HepG2 (cell line): Measurements from ENCODE around the gene DAPK1. TPM values are rescaled to one million over a fixed set of nuclear protein-coding genes. Genes with fewer than 3 reads are reported as not detected.

ENCODE experiments used
- ATAC-seq: fragments of 200-7000 bp; cut with Tn5 transposase; 3 replicates; pipeline ENCODE4 v1.9.1; 2020; ENCODE audit warnings: mild to moderate bottlenecking, moderate library complexity
- BruUV-seq: library from RNA; stranded (reverse); fragments of 400-500 nt; replicated peaks from 2 replicates; lab custom pipeline; 2021; lab: Mats Ljungman, UMichigan
- CTCF ChIA-PET: fragments of 300-600 bp; formaldehyde crosslinking; extraction: SDS; loops from one replicate; lab custom pipeline; 2021; ENCODE audit warnings: low total read pairs, inconsistent platforms, low intra/inter-chr PET ratio; lab: Yijun Ruan, JAX
- POLR2A ChIA-PET: fragments of 350-600 bp; sonication (Branson Sonifier 250); formaldehyde crosslinking; loops from one replicate; lab custom pipeline; 2020; ENCODE audit warnings: antibody characterized with exemption, inconsistent platforms; lab: Yijun Ruan, JAX
- DNase-seq: peaks from one replicate; pipeline ENCODE4 v3.0.0-alpha.2; 2015; ENCODE audit warnings: low spot score
- FAIRE-seq: peaks from 3 replicates; lab custom pipeline; 2011; peaks lifted over from hg19 to GRCh38; lab: Jason Lieb, UNC
- H2AFZ ChIP-seq: one replicate; pipeline ENCODE4 v1.6.1; 2011; ENCODE audit warnings: low read length, inconsistent platforms
- H3K27ac ChIP-seq: fragments of 300-600 bp; 3 replicates; pipeline ENCODE4 v1.8.0; 2011; ENCODE audit warnings: mixed run types, mild to moderate bottlenecking, mixed read lengths, low read length, inconsistent platforms; ENCODE audit not compliant: insufficient read depth; ENCODE audit errors: extremely low read length
- H3K27me3 ChIP-seq, 2 experiments: fragments of 200-600 bp in 1 of 2; 2 replicates in 1 of 2; 3 replicates in 1 of 2; pipeline versions ENCODE4 v1.6.0 to v1.8.0; 2011; ENCODE audit warnings: low read length in 2 of 2, mild to moderate bottlenecking in 2 of 2, moderate library complexity in 2 of 2, inconsistent platforms in 1 of 2; ENCODE audit not compliant: insufficient read depth in 2 of 2, control insufficient read depth in 1 of 2
- H3K36me3 ChIP-seq, 2 experiments: fragments of 200-600 bp in 1 of 2; replicated peaks in 1 of 2; 2 replicates in 1 of 2; 3 replicates in 1 of 2; pipeline versions ENCODE4 v1.5.1 to v1.8.0; 2011; ENCODE audit warnings: low read length in 2 of 2, inconsistent platforms in 1 of 2; ENCODE audit not compliant: insufficient read depth in 2 of 2, control insufficient read depth in 1 of 2
- H3K4me1 ChIP-seq: 2 replicates; pipeline ENCODE4 v1.5.1; 2012; ENCODE audit warnings: low read length, inconsistent platforms; ENCODE audit not compliant: insufficient read depth
- H3K4me2 ChIP-seq: 2 replicates; pipeline ENCODE4 v1.6.0; 2011; ENCODE audit warnings: low read depth, low read length, inconsistent platforms
- H3K4me3 ChIP-seq, 3 experiments: fragments of 200-600 bp in 1 of 3; sonication (generic), shearing (Covaris generic) in 1 of 3; replicated peaks in 1 of 3; 2 replicates each; pipeline ENCODE4 v1.5.1; 2011 to 2016; ENCODE audit warnings: low read length in 3 of 3, inconsistent platforms in 2 of 3, low read depth in 2 of 3, mild to moderate bottlenecking in 2 of 3, control low read depth in 1 of 3, mixed read lengths in 1 of 3; ENCODE audit not compliant: insufficient read depth in 1 of 3
- H3K79me2 ChIP-seq: one replicate; pipeline ENCODE4 v1.6.1; 2011; ENCODE audit warnings: low read length, inconsistent platforms; ENCODE audit not compliant: insufficient read depth
- H3K9ac ChIP-seq: 2 replicates; pipeline ENCODE4 v1.6.0; 2011; ENCODE audit warnings: mild to moderate bottlenecking, low read depth, low read length, inconsistent platforms; ENCODE audit not compliant: insufficient read depth
- H3K9me3 ChIP-seq: 2 replicates; pipeline ENCODE4 v1.5.1; 2012; ENCODE audit warnings: mild to moderate bottlenecking, low read length
- H4K20me1 ChIP-seq: 2 replicates; pipeline ENCODE4 v1.6.0; 2011; ENCODE audit warnings: inconsistent platforms, mild to moderate bottlenecking, low read length, moderate library complexity; ENCODE audit not compliant: insufficient read depth
- HOXA3 ChIP-seq: sonication (generic); formaldehyde crosslinking; IDR thresholded peaks from 2 replicates; pipeline ENCODE4 v1.5.0; 2020; ENCODE audit warnings: missing genetic modification reagents
- POLR2AphosphoS5 ChIP-seq: IDR thresholded peaks from 2 replicates; pipeline ENCODE4 v1.6.1; 2012; ENCODE audit warnings: low read depth, low read length
- YEATS2 ChIP-seq: sonication (generic); formaldehyde crosslinking; IDR thresholded peaks from 2 replicates; pipeline ENCODE4 v1.4.0; 2020; ENCODE audit warnings: missing genetic modification reagents, borderline replicate concordance
- ZNF383 ChIP-seq: sonication (generic); formaldehyde crosslinking; IDR thresholded peaks from 2 replicates; pipeline ENCODE4 v1.4.0; 2020; ENCODE audit warnings: missing genetic modification reagents, mild to moderate bottlenecking, borderline replicate concordance
- WGBS: methylation state at CpG from one replicate; pipeline ENCODE4 v1.1.6; 2017; ENCODE audit warnings: low lambda C conversion rate; 5-methylcytosine and 5-hydroxymethylcytosine counted together
- in situ Hi-C: cut with HindIII; loops from 2 replicates; pipeline ENCODE4 v1.10.0; 2017; ENCODE audit warnings: low pct_unique_long_range_greater_than_20kb; ENCODE audit not compliant: extremely low pct_ligation_motif_present
- intact Hi-C: fragments of 100-400 bp; cut with micrococcal nuclease; formaldehyde crosslinking; loops from one replicate; pipeline ENCODE4 v1.10.0; 2022; ENCODE audit not compliant: unreplicated experiment
- polyA plus RNA-seq, 8 experiments: library from polyadenylated mRNA; depleted of rRNA in 3 of 8; stranded (reverse) in 7 of 8; unstranded in 1 of 8; fragments of >200 nt; fragmentation: Illumina TruSeq in 4 of 8; extraction: Trizol in 4 of 8; gene quantifications; 2 replicates each; pipeline versions ENCODE4 v1.2.1 to v1.2.3, GENCODE V29; 2011 to 2016; ENCODE audit warnings: low read depth in 4 of 8, missing spikeins in 1 of 8, mixed read lengths in 1 of 8; ENCODE audit not compliant: insufficient read depth in 1 of 8
- total RNA-seq, 5 experiments: library from RNA; depleted of rRNA; stranded (reverse); fragments of >200 nt; fragmentation: Illumina TruSeq; extraction: Trizol; gene quantifications; 2 replicates each; pipeline ENCODE4 v1.2.3, GENCODE V29; 2016; ENCODE audit warnings: low read depth in 1 of 5
- TF ChIP-seq, protein P1 (sequence below), 2 experiments: fragments of 450-650 bp in 1 of 2; sonication (generic) in 1 of 2; formaldehyde crosslinking in 1 of 2; IDR thresholded peaks; 2 replicates each; pipeline versions ENCODE4 v1.6.1 to v1.8.0; 2016 to 2022; ENCODE audit warnings: antibody characterized with exemption in 1 of 2, mild to moderate bottlenecking in 1 of 2, missing genetic modification reagents in 1 of 2
- TF ChIP-seq, protein P2 (sequence below), 2 experiments: fragments of 450-650 bp in 1 of 2; sonication (generic) in 1 of 2; formaldehyde crosslinking; IDR thresholded peaks; 2 replicates each; pipeline versions ENCODE4 v1.5.0 to v1.8.0; 2020 to 2022; ENCODE audit warnings: mild to moderate bottlenecking in 1 of 2, missing genetic modification reagents in 1 of 2

The DAPK1 gene
- total and polyA plus RNA-seq, 2 of the 13 experiments (the other 11 are each of a cell fraction or from before 2014, with no cell fraction given), result 35.7 to 35.9 TPM

DNA sequence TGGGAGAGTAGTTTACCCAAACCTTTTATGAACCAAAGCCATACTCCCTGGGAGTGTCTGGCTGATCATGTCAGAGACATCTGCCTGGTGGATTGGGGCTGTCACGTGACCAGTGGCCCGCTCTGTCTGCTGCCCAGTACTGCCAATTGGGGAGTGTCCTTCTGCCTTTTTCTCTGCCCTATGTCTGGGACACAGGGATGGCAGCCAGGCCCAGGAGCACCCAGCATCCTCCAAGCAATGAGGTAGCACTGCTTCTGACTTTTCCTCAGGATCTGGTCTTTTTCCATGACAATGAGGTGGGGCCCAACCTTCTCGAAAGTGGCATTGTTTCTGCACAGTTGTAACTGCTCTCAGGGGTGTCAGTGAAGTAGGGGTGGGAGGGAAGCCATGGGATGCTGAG is 21.8 kb downstream of the DAPK1 start:
- DNase-seq, result no peak
- Histone ChIP-seq H3K4me1 (peaks cover 31% of the 10 kb centered on the region), H3K27me3 (no peaks in the 10 kb centered on the region)
- WGBS, result 50% methylated on average over 2 of the region's 3 CpGs
- TF ChIP-seq YEATS2 (no peak), ZNF383 (CRISPR knock-in tag) (no peak), POLR2AphosphoS5 (no peak), HOXA3 (CRISPR knock-in tag) (no peak)
- TF ChIP-seq, protein P1, sequence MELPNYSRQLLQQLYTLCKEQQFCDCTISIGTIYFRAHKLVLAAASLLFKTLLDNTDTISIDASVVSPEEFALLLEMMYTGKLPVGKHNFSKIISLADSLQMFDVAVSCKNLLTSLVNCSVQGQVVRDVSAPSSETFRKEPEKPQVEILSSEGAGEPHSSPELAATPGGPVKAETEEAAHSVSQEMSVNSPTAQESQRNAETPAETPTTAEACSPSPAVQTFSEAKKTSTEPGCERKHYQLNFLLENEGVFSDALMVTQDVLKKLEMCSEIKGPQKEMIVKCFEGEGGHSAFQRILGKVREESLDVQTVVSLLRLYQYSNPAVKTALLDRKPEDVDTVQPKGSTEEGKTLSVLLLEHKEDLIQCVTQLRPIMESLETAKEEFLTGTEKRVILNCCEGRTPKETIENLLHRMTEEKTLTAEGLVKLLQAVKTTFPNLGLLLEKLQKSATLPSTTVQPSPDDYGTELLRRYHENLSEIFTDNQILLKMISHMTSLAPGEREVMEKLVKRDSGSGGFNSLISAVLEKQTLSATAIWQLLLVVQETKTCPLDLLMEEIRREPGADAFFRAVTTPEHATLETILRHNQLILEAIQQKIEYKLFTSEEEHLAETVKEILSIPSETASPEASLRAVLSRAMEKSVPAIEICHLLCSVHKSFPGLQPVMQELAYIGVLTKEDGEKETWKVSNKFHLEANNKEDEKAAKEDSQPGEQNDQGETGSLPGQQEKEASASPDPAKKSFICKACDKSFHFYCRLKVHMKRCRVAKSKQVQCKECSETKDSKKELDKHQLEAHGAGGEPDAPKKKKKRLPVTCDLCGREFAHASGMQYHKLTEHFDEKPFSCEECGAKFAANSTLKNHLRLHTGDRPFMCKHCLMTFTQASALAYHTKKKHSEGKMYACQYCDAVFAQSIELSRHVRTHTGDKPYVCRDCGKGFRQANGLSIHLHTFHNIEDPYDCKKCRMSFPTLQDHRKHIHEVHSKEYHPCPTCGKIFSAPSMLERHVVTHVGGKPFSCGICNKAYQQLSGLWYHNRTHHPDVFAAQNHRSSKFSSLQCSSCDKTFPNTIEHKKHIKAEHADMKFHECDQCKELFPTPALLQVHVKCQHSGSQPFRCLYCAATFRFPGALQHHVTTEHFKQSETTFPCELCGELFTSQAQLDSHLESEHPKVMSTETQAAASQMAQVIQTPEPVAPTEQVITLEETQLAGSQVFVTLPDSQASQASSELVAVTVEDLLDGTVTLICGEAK (IDR thresholded peaks at IDR 0.05), result no peak
- TF ChIP-seq, protein P1 (CRISPR knock-in tag; IDR thresholded peaks at IDR 0.05), result no peak
- TF ChIP-seq, protein P2, sequence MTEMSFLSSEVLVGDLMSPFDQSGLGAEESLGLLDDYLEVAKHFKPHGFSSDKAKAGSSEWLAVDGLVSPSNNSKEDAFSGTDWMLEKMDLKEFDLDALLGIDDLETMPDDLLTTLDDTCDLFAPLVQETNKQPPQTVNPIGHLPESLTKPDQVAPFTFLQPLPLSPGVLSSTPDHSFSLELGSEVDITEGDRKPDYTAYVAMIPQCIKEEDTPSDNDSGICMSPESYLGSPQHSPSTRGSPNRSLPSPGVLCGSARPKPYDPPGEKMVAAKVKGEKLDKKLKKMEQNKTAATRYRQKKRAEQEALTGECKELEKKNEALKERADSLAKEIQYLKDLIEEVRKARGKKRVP (CRISPR knock-in tag; IDR thresholded peaks at IDR 0.05), result no peak
- TF ChIP-seq, all 625 proteins: peak for 0
- H3K4me3 ChIP-seq, result no peak overlapping the region
- peaks cover 2 to 5% of the 10 kb centered on the region in 2 experiments; a peak in 2 of 5 replicates for H3K36me3 ChIP-seq
- H3K4me2 ChIP-seq, result no peak overlapping the region
- no peak for ATAC-seq
- intact Hi-C loops (no loop called here), in situ Hi-C loops (no loop called here)
- H4K20me1 ChIP-seq, result no peaks in the 10 kb centered on the region
- no peak for FAIRE-seq
- ChIA-PET CTCF (no interaction called here), POLR2A (no interaction called here)
- H2AFZ ChIP-seq, result no peak overlapping the region
- H3K27ac ChIP-seq, result no peak overlapping the region
- H3K9me3 ChIP-seq, result no peaks in the 10 kb centered on the region
- BruUV-seq, result no TSS peak
- H3K9ac ChIP-seq, result no peak overlapping the region
- peaks cover 21% of the 10 kb centered on the region for H3K79me2 ChIP-seq
